NCI-H2107 treated with DMSO at 0.1 percent for 48 hours (cell line): ENCODE results near the gene IPO11.
"Not testable (repeated sequence)": the region's sequence is repeated elsewhere in the genome, so short reads cannot be mapped to it uniquely, and the experiment has no call there.

Source experiments
- DNase-seq: peaks from one replicate; lab custom pipeline; 2025; ENCODE audit not compliant: unreplicated experiment; lab: John Stamatoyannopoulos, UW

Gene IPO11

GRCh38 chr5:62509806-62510205 lies 97.2 kb downstream of the IPO11 start:
- no peak for DNase-seq

GRCh38 chr5:62513085-62513484 lies 100.5 kb downstream of the IPO11 start:
- not testable (repeated sequence) for DNase-seq

DNA sequence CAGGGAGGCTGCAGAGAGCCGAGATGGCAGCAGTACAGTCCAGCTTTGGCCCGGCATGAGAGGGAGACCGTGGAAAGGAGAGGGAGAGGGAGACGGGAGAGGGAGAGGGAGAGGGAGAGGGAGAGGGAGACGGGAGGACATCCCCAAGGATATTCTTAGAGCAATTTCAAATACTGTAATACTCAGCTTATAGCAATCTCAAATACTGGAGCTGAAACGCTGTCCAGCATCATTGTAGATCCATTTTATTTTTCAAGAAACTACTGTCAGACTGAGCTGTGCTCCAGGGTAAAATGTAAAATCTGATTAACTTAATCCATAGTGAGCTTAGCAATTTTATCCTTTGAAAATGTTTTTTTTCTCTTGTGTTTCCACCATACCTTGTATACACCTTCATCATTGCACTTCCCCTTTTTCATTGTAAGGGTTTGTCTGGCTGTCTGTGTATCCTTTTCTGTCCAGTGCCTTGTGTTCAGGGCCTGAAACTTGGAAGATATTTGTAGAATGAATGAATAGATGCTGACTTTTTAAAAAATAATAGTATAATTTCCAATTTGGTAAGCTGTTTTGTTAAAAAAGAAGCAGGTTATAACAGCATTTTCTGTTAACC lies 102.1 kb downstream of the IPO11 start:
- DNase-seq = no peak

GRCh38 chr5:62520812-62521211 lies 108.2 kb downstream of the IPO11 start:
- not testable (repeated sequence) for DNase-seq

DNA sequence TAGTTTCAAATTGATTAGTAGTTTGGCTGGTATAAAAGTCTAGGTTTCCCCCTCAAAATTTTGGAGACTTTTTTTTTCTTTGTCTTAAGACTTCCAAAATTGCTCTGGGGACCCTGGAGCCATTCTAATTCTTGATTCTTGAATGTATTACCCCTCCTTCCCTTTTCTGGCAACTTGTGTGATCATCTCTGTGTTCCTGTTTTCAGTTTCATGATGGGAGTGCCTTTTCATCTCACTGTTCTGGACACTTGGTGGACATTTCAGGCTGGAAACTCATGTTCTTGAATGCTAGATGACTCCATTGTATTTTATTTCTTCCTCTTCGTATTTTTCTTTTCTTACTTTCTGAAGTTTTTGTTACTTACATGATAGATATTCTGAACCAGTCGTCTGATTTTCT lies 108.8 kb downstream of the IPO11 start:
- no peak for DNase-seq

GRCh38 chr5:62522811-62523210 lies 110.2 kb downstream of the IPO11 start:
- DNase-seq = no peak

- no peak for DNase-seq
Measured at GRCh38 chr5:62533597-62533996, 121.0 kb downstream of the IPO11 start.

DNA sequence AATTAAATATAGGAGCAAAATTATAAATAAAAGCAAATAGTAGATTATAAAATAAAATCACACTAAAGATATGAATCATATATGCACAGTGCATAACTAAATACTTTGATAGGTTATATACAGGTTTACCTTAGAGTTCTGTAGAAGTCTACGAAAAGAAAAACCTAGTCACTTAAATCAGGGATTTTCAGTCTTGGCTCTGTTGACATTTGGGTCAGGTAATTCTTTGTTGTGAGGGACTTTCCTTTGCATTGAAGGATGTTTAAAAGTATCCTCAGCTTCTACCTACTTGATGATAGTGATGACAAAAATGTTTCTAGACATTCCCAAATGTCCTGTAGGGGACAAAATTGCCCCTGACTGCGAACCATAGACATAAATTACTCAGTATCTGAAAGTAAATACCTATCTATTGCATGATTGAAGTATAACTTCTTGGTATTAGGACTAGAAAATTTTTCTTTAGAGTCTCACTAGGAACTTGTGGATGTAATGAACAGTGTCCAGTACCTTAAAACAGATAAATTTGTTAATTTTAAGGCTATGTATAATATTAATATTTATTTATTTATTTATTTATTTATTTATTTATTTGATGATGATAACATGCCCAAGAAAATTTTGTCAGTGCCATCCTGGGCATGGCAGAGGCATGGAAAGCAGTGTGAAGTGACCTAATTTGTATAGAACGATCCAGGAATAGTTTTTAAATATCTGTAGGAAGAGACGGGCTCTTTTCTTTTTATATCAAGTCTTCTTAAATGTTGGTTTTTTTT lies 122.1 kb downstream of the IPO11 start:
- no peak for DNase-seq

GRCh38 chr5:62536232-62536631 lies 123.7 kb downstream of the IPO11 start:
- no peak for DNase-seq

GRCh38 chr5:62536783-62537182 lies 124.2 kb downstream of the IPO11 start:
- DNase-seq = no peak

GRCh38 chr5:62538017-62538942 lies 125.7 kb downstream of the IPO11 start:
- no peak for DNase-seq

DNA sequence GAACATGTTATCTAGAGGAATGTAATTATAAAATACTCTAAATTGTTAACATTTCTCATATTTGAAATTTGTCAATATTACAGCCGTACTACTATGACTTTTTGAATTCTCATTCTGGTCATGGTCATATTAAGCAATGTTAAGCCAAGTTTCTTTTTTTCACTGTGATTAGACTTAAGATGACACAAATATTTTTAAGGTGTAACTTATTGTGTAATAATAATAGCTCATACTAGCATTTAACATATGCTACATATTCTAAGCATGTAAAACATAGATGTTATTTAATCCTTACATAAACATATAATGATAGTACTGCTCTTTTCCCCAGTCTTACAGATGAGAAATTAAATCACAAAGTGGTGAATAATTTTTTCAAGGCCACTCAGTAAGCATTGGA lies 130.2 kb downstream of the IPO11 start:
- no peak for DNase-seq

- DNase-seq = no peak
Measured at GRCh38 chr5:62547945-62548630, 135.5 kb downstream of the IPO11 start.

DNA sequence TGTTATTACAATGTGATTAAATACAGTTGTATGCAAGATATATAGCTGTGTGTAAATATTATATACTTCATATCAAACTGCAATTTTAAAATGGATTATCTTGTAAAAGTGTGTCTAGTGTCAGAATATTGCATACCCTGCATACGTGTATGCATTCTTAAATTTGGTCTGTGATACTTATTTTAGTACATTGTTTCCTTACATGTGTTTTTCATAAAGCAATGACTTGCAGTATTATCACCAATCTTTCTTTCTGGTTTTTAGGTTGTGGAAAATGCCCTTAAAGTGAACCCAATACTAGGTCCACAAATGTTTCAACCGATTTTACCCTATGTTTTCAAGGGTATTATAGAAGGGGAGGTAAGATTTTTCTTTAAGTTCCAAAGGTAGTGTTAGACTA lies 137.5 kb downstream of the IPO11 start:
- DNase-seq = no peak

- no peak for DNase-seq
Measured at GRCh38 chr5:62555930-62556329, 143.4 kb downstream of the IPO11 start.

GRCh38 chr5:62558941-62559340 lies 146.4 kb downstream of the IPO11 start:
- DNase-seq = no peak

GRCh38 chr5:62560786-62561185 lies 148.2 kb downstream of the IPO11 start:
- no peak for DNase-seq

DNA sequence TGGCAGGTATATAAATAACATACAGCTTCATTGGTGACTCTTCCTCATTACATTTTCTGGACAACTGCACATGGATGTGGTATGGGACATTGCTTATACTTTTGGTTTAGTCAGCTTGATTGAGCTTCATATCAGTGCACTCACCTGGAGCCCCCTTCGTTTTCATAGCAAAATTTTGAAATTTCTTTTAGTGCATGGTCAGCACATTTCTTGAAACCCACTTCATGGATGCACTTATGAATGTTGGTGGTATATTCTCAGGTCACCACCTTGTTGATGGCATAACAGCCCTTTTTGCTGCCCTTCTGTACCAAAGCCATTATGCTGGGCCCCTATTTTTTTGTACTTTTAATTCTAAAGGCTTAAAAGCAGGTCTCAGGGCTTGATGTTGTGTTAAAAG lies 149.3 kb downstream of the IPO11 start:
- no peak for DNase-seq

DNA sequence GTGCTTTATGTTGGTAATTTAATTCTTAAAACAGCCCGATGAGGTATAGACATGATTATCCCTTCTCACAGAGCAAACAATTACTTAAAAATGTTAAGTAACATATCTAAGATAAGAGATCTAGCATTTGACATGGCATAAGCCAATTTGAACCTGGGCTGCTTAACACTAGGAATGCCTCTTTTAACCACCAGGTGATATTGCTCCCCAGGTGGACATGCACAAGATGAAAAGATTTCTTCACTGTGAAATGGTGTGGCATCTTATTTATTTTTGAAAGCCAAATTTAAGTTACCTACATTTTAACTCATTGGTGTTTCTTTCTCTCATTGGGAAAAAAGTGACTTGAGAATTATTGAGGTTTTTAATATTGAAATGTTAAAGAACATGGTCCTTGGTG lies 150.3 kb downstream of the IPO11 start:
- no peak for DNase-seq

GRCh38 chr5:62564101-62564500 lies 151.5 kb downstream of the IPO11 start:
- no peak for DNase-seq

DNA sequence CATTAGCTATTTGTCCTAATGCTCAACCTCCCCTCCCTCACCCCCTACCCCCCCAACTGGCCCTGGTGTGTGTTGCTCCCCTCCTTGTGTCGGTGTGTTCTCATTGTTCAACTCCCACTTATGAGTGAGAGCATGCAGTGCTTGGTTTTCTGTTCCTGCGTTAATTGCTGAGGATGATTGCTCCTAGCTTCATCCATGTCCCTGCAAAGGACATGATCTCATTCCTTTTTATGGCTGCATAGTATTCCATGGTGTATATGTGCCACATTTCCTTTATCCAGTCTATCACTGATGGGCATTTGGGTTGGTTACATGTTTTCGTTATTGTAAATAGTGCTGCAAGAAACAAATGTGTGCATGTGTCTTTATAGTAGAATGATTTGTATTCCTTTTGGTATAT lies 153.2 kb downstream of the IPO11 start:
- DNase-seq = not testable (repeated sequence)
